GM12892 (cell line): ENCODE results near the gene SLC16A8.

ENCODE experiments used
- DNase-seq: peaks from one replicate; pipeline ENCODE4 v3.0.0; 2011; ENCODE audit not compliant: insufficient read length
- FAIRE-seq: peaks from 2 replicates; lab custom pipeline; 2011; peaks lifted over from hg19 to GRCh38; lab: Jason Lieb, UNC
- POLR2A ChIP-seq: IDR thresholded peaks from 2 replicates; pipeline ENCODE4 v1.6.1; 2011; ENCODE audit warnings: low read depth, low read length, control low read depth
- POLR2AphosphoS5 ChIP-seq: IDR thresholded peaks from 2 replicates; pipeline ENCODE4 v1.6.1; 2011; ENCODE audit warnings: low read depth, low read length, control low read depth
- TAF1 ChIP-seq: IDR thresholded peaks from 2 replicates; pipeline ENCODE4 v1.6.1; 2011; ENCODE audit warnings: low read depth, mild to moderate bottlenecking, control low read depth, low read length, borderline replicate concordance

SLC16A8 gene

DNA sequence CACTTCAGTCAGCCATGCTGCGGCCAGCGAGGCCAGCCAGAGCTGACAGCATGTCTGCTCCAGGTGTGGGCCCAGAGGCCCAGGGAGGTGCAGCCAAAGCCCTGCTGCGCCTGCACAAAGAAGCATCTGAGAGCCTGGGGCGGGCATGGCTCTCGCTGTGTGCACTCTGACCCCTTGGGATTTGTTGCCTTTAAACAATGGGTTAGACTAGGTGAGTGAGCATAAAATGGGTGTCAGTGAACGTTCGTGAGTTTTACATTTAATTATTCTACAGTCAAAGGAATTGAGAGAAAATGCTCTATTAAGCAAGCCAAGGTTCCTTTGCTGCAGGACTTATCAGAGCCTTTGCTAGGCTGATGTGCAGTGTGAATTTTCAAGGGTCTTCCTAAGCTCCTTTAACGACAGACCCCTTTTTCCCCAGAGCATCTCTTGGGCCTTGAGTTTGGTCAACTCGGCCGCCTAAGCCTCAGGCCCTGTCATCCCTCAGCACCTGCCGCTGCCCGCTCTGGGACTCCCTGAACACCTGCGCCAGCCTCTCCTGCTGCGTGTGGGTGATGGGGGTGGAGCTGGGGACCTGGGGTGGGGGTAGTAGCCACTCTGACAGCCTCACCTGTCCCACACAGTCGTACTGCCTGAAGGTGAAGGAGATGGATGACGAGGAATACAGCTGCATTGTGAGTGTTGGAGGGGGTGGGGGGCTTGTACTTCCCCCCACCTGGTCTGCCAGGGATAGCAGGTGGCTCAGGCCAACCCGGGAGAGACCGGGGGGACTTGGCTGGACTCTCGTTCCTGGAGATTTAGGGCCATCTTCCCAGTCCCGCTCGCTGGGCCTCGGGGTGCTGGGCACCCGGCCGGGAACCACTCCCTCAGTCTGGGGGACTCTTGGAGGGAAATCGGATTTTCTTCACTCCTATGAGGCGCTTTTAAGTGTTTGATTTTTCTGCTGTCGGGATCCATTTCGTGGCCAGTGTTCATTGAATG, 10.5 kb downstream of the SLC16A8 start:
- no peak for TF ChIP-seq POLR2AphosphoS5
- no peak for TF ChIP-seq TAF1
- TF ChIP-seq POLR2A = no peak
- no peak for FAIRE-seq
- DNase-seq = no peak

DNA sequence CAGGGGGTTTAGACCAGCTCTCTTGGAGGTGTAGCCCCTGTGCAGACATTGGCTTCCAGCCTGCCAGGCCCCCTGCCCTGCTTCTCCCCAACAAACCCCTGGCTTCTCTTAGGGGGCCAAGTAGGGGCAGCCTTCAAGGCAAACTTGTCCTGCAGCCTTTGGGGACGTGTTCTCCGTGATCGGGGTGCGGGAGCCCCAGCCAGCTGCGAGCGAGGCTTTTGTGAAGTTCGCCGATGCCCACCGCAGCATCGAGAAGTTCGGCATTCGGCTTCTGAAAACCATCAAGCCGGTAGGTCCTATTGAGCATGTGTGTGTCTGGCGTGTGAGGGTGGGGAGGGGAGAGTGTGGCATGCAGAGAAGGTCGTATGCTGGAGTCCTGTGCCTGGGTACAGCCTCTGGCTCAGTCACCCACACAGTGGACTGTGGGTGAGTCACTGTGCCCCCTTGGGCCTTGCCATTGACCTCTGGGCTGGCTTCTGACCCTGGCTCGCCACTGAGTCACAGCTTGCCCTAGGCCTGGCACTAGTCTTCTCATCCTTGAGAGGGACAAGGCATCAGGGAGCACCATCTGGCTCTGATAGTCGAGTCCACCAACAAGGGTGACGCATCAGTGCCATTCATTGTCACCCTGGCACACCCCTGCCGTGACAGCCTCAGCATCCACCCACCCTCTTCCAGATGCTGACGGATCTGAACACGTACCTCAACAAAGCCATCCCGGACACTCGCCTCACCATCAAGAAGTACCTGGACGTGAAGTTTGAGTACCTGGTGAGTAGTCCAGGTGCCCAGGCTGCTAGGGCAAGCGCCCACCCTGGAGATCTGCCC, 11.4 kb downstream of the SLC16A8 start:
- DNase-seq (no peak), FAIRE-seq (no peak)
- TF ChIP-seq POLR2A = no peak

DNA sequence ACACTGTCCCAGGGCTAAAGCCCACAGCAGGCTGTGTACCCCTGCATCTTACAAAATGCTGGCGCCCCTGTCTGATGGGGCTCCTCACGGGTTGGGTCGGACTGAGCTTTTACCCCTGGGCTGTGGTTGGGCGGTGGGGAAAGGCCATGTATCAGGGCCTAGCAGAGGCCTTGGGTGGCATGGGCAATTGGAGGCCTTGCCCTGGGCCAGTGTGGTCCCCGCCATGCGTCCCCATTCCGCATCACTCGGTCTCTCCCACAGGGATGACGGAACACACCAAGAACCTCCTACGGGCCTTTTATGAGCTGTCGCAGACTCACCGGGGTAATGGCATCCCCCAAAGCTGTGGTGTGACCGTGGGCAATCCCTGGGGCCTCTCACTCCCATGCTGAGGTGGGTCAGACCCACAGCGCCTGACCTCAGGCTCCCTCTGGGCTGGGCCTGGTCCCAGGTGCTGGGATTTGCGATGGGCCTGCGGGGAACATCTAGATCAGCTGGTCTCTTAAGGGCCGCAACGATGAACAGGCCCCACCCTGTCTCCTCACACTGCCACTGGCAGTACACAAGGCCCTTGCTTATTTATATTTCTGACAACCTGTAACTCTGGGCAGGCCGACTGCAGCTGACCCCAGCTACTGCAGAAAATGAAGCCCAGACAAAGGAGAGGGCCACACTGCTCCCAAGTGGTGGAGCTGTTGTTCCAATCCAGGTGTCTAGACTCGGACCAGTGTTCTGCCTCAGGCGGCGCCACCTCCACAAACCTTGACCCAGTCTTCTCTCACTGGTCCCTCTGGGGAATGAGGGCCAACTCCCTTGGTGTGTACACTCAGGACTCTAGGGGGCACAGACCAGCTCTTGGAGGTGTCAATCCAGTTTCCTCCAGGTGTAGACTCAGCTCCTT, 12.3 kb downstream of the SLC16A8 start:
- TF ChIP-seq POLR2A = no peak
- no peak for TF ChIP-seq POLR2AphosphoS5
- TF ChIP-seq TAF1 = no peak
- DNase-seq (no peak), FAIRE-seq (no peak)

DNA sequence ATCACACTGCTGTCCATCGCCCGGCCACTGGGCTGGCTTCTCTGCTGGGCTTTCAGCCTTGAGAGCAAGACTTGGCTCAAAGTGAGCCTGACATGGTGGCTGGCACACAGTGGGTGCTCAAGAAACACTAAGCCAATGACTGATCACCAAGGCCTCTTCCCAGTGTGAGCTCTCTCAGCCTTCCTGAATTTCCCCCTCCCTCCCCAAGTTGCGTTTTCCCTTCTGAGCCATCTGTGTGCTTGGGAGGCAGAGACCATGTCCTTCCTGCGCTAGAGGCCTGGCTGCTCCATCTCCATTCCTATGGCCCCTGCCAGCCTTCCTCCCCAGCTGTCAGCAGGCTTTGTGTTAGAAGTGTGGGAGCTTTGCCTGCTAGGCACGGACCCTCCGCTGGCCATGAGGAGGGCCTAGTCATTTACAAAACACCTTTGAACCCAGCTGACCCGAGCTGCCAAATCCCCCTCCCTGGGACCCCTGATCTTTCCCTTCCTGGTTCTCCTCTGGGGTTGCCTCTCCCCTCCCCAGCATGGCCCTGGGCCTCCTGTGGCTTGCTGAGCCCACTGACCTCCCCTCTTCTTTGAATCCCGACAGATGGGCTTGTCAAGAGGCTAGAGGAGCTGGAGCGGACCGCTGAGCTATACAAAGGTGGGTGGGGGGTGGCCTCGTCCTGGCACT, 13.6 kb downstream of the SLC16A8 start:
- no peak for TF ChIP-seq POLR2AphosphoS5
- TF ChIP-seq TAF1 = no peak
- no peak for TF ChIP-seq POLR2A
- FAIRE-seq (no peak), DNase-seq (no peak)

DNA sequence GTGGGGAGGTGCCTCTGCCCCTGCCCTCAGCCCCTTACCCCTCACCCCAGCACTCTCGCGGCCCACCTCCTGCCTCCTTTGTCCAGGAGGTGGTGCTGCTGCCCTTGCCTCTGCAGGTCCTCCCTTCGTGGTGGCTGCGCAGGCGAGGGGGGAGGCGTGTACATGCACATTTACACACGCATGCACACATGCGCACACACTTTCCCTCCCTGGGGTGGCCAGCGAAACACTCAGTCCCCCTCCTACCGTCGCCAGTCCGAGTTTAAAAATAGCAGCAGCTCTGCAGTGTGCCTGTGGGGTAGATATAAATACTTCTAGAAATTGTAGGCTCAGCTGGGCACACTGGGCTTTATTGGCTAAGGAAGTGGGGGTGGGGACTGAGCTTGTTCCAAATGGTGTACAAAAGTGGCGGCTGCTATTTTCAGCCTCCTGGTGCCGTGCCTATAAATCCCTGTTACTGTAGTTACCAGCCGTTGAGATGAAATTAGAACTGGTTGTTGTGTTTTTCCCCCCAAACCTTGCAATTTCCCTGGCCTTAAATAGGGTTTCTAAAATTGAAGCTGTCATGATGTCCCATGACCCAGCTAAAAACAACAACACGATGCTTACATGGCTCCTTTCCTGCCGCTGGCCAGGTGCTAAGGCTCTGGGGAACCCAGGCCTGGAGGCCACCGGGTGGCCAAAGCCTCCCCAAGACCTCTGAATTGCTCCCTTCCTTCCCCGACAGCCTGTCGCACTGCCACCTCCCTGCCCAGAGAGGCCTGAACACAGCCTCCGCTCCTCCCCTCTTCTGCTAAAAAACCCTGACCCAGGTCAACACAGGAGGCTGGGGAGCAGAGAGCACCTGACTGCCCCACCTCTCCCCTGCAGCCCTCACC, 14.4 kb downstream of the SLC16A8 start:
- DNase-seq (no peak), FAIRE-seq (no peak)

DNA sequence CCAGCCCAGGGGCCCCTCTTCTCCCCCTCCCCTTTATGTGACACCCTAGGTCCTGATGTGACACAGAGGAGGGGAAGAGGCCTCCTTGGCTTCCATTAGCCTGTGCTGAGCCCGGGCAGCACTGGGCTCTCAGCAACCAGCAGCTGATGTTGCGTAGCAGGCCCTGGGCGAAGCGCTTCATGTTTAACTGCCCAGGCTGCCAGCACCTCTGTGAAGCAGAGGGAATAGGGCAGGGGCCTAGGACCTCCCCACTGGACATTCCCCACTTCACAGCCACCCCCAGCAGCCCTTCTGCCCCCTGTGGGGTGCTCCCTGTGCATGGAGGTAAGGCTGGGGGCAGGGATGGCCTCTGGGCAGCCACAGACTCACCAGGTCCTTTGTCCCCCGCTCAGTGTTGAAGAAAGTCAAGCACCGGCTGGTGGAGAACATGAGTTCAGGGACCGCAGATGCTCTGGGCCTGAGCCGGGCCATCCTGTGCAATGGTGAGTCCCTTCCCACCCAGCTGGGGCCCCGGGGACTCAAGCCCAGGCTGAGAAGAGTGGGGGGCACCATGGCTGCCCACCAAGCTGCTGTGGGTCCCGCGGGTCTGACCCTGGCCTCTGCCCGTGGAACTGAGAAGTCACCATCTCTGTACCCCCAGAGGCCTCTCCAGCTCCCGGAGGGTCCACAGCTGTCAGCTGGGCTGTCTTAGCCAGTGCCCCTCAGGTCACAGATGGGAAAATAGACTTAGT, 15.2 kb downstream of the SLC16A8 start:
- DNase-seq (no peak), FAIRE-seq (no peak)
- TF ChIP-seq TAF1 (no peak), POLR2A (no peak), POLR2AphosphoS5 (no peak)

More for the DNA sequence above, 14.4 kb downstream of the SLC16A8 start:
- TF ChIP-seq POLR2AphosphoS5 = no peak
- no peak for TF ChIP-seq TAF1
- TF ChIP-seq POLR2A = no peak

DNA sequence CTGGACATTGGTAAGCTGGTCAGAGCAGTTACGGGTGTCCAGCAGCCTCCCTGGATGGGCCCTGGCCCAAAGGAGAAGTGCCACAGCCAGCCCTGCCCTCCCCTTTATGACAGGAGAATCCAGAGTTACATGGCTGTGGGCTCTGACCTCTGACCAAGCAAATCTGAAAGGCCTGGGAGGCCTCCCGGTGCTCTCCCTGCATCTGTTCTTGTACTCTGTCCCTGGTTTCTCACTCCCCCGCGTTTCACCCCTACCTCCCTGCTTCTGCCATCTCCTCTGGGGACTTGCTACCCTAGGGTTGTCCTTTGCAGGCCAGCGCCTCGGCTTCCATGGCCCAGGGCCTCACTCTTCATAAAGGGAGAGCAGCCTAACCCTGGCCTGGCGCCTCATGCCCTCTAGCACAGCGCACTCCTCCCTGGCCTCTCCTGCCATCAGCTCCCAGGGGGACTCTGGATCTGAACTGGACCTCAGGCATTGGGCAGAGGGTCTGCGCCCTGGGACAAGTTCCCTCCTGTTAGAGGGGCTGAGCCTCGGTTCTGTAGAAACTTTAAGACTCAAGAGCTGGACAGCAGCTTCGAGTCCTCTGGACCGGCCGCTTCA, 16.1 kb downstream of the SLC16A8 start:
- no peak for DNase-seq
- TF ChIP-seq POLR2A (no peak), POLR2AphosphoS5 (no peak), TAF1 (no peak)

DNA sequence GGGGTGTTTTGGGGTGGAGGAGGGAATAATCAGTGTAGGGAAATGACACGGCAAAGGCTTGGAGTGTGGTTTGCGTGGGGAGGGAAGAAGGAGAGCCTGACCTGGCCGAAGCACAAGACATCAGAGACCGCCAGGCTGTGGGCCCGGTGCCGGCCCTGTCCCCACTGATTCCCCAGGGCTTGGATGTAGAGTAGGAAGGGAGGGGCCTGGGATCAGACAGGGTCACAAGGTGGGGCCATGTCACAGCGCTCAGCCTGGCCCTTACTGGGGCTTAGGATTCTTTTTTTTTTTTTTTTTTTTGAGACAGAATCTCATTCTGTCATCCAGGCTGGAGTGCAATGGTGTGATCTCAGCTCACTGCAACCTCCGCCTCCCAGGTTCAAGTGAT, 17.0 kb downstream of the SLC16A8 start:
- TF ChIP-seq TAF1 (no peak), POLR2AphosphoS5 (no peak), POLR2A (no peak)
- FAIRE-seq (no peak), DNase-seq (no peak)

More for the DNA sequence above, 16.1 kb downstream of the SLC16A8 start:
- FAIRE-seq = no peak

DNA sequence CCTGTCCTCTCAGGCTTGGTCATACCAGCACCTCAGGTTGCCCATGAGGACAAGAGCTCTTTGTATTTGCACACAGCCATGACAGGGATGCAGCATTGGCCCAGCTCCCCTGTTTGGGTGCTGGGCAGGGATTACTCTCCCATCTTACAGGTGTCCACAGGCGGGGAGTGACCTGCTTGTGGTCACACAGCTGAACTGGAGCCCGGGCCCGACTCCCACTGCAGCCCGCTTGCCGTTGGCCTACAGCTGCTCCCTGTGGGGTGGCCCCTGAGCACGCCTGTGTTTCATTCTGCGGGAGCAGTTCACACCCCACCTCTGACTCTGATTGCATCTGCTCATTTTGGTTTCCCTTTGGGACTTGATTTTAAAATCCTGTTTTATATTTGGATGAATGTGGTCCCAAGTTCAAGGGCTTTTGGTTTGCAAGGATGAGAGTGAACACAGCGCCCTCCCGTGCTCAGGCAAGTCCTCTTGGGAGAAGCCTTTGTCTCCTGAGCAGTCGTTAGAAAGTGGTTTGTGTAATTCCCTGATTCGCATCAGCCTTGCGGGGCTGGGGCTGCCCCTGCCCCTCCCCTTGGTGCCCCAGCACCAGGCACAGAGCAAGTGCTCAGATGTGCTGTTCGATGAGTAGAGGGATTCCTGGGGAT, 17.5 kb downstream of the SLC16A8 start:
- TF ChIP-seq POLR2A = no peak
- TF ChIP-seq TAF1 = no peak
- no peak for TF ChIP-seq POLR2AphosphoS5
- FAIRE-seq (no peak), DNase-seq (no peak)
